HepG2 (cell line): ENCODE measurements around the gene HYAL2. TPM values are rescaled to one million over a fixed set of nuclear protein-coding genes. Genes with fewer than 3 reads are reported as not detected.

Experiments used
- BRD4 ChIP-seq: sonication (generic); formaldehyde crosslinking; IDR thresholded peaks from 2 replicates; pipeline ENCODE4 v1.4.0; 2020; ENCODE audit warnings: missing genetic modification reagents
- CREM ChIP-seq, 2 experiments: sonication (generic) in 1 of 2; formaldehyde crosslinking in 1 of 2; IDR thresholded peaks; 2 replicates each; pipeline versions ENCODE4 v1.4.0 to v1.6.1; 2016 to 2020; ENCODE audit warnings: antibody characterized with exemption in 1 of 2, mild to moderate bottlenecking in 1 of 2, missing genetic modification reagents in 1 of 2
- GATA4 ChIP-seq: sonication (generic); IDR thresholded peaks from 2 replicates; pipeline ENCODE4 v1.6.1; 2016; ENCODE audit warnings: antibody characterized with exemption, low read depth, borderline replicate concordance
- GATAD1 ChIP-seq: IDR thresholded peaks from 2 replicates; pipeline ENCODE4 v1.6.1; 2016; ENCODE audit warnings: missing genetic modification reagents, missing compliant biosample characterization
- HOXA3 ChIP-seq: sonication (generic); formaldehyde crosslinking; IDR thresholded peaks from 2 replicates; pipeline ENCODE4 v1.5.0; 2020; ENCODE audit warnings: missing genetic modification reagents
- PRPF4 ChIP-seq: fragments of 200-400 bp; formaldehyde crosslinking; IDR thresholded peaks from 2 replicates; pipeline ENCODE4 v1.6.1; 2016; ENCODE audit warnings: low read length, low read depth; ENCODE audit not compliant: poor library complexity, severe bottlenecking
- SMAD3 ChIP-seq: sonication (generic); formaldehyde crosslinking; IDR thresholded peaks from 2 replicates; pipeline ENCODE4 v1.4.0; 2020; ENCODE audit warnings: missing genetic modification reagents
- THAP8 ChIP-seq: sonication (generic); formaldehyde crosslinking; IDR thresholded peaks from 2 replicates; pipeline ENCODE4 v1.5.1; 2020; ENCODE audit warnings: missing genetic modification reagents, mild to moderate bottlenecking, borderline replicate concordance
- XRCC5 ChIP-seq: fragments of 200-400 bp; formaldehyde crosslinking; optimal IDR thresholded peaks from 2 replicates; pipeline ENCODE3; 2017; ENCODE audit warnings: mild to moderate bottlenecking, low read length
- ZBTB21 ChIP-seq: sonication (generic); formaldehyde crosslinking; IDR thresholded peaks from 2 replicates; pipeline ENCODE4 v1.4.0; 2020; ENCODE audit warnings: missing genetic modification reagents
- ZBTB7A ChIP-seq: sonication (generic); formaldehyde crosslinking; IDR thresholded peaks from 2 replicates; pipeline ENCODE4 v1.8.0; 2022; ENCODE audit warnings: mild to moderate bottlenecking, missing genetic modification reagents
- ZFP90 ChIP-seq: sonication (generic); formaldehyde crosslinking; IDR thresholded peaks from 2 replicates; pipeline ENCODE4 v1.8.0; 2022; ENCODE audit warnings: missing genetic modification reagents, mild to moderate bottlenecking, inconsistent platforms, borderline replicate concordance
- ZNF280B ChIP-seq: sonication (generic); formaldehyde crosslinking; IDR thresholded peaks from 2 replicates; pipeline ENCODE4 v1.5.0; 2020; ENCODE audit warnings: missing genetic modification reagents, mild to moderate bottlenecking, borderline replicate concordance
- ZNF343 ChIP-seq: sonication (generic); formaldehyde crosslinking; IDR thresholded peaks from 2 replicates; pipeline ENCODE4 v1.4.0; 2020; ENCODE audit warnings: mild to moderate bottlenecking, missing genetic modification reagents
- ZNF44 ChIP-seq: sonication (generic); formaldehyde crosslinking; IDR thresholded peaks from 2 replicates; pipeline ENCODE4 v1.5.1; 2020; ENCODE audit warnings: mild to moderate bottlenecking, missing genetic modification reagents
- ZNF691 ChIP-seq: sonication (generic); formaldehyde crosslinking; IDR thresholded peaks from 2 replicates; pipeline ENCODE4 v1.4.0; 2020; ENCODE audit warnings: missing genetic modification reagents, low read depth, mild to moderate bottlenecking, borderline replicate concordance
- polyA plus RNA-seq, 8 experiments: library from polyadenylated mRNA; depleted of rRNA in 3 of 8; stranded (reverse) in 7 of 8; unstranded in 1 of 8; fragments of >200 nt; fragmentation: Illumina TruSeq in 4 of 8; extraction: Trizol in 4 of 8; gene quantifications; 2 replicates each; pipeline versions ENCODE4 v1.2.1 to v1.2.3, GENCODE V29; 2011 to 2016; ENCODE audit warnings: low read depth in 4 of 8, missing spikeins in 1 of 8, mixed read lengths in 1 of 8; ENCODE audit not compliant: insufficient read depth in 1 of 8
- total RNA-seq, 5 experiments: library from RNA; depleted of rRNA; stranded (reverse); fragments of >200 nt; fragmentation: Illumina TruSeq; extraction: Trizol; gene quantifications; 2 replicates each; pipeline ENCODE4 v1.2.3, GENCODE V29; 2016; ENCODE audit warnings: low read depth in 1 of 5
- TF ChIP-seq, protein P1 (sequence below): sonication (generic); formaldehyde crosslinking; IDR thresholded peaks from 2 replicates; pipeline ENCODE4 v1.4.0; 2020; ENCODE audit warnings: missing genetic modification reagents, borderline replicate concordance
- TF ChIP-seq, protein P2 (sequence below): sonication (generic); formaldehyde crosslinking; IDR thresholded peaks from 2 replicates; pipeline ENCODE4 v1.4.0; 2020; ENCODE audit warnings: missing genetic modification reagents
- TF ChIP-seq, protein P3 (sequence below): sonication (generic); formaldehyde crosslinking; IDR thresholded peaks from 2 replicates; pipeline ENCODE4 v1.4.0; 2020; ENCODE audit warnings: missing genetic modification reagents

The HYAL2 gene
- total and polyA plus RNA-seq, 2 of the 13 experiments (the other 11 are each of a cell fraction or from before 2014, with no cell fraction given) = 76.2 to 102 TPM

- TF ChIP-seq THAP8 (CRISPR knock-in tag) = no peak
- TF ChIP-seq, protein P1, sequence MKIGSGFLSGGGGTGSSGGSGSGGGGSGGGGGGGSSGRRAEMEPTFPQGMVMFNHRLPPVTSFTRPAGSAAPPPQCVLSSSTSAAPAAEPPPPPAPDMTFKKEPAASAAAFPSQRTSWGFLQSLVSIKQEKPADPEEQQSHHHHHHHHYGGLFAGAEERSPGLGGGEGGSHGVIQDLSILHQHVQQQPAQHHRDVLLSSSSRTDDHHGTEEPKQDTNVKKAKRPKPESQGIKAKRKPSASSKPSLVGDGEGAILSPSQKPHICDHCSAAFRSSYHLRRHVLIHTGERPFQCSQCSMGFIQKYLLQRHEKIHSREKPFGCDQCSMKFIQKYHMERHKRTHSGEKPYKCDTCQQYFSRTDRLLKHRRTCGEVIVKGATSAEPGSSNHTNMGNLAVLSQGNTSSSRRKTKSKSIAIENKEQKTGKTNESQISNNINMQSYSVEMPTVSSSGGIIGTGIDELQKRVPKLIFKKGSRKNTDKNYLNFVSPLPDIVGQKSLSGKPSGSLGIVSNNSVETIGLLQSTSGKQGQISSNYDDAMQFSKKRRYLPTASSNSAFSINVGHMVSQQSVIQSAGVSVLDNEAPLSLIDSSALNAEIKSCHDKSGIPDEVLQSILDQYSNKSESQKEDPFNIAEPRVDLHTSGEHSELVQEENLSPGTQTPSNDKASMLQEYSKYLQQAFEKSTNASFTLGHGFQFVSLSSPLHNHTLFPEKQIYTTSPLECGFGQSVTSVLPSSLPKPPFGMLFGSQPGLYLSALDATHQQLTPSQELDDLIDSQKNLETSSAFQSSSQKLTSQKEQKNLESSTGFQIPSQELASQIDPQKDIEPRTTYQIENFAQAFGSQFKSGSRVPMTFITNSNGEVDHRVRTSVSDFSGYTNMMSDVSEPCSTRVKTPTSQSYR (CRISPR knock-in tag) = no peak
- no peak for TF ChIP-seq ZNF691 (CRISPR knock-in tag)
- no peak for TF ChIP-seq ZNF44 (CRISPR knock-in tag)
- TF ChIP-seq ZBTB21 = no peak
- peak; percentile 64; the same call in 1 of the 2 replicates for TF ChIP-seq GATAD1 (CRISPR knock-in tag)
- TF ChIP-seq ZFP90 = no peak
- TF ChIP-seq PRPF4 = no peak
- TF ChIP-seq BRD4 (CRISPR knock-in tag) = no peak
- TF ChIP-seq GATA4 = no peak
- TF ChIP-seq ZNF280B (CRISPR knock-in tag) = no peak
- no peak for TF ChIP-seq CREM (IDR thresholded peaks at IDR 0.05)
- no peak for TF ChIP-seq CREM (CRISPR knock-in tag; IDR thresholded peaks at IDR 0.05)
- TF ChIP-seq ZBTB7A = peak; percentile 88
- TF ChIP-seq HOXA3 (CRISPR knock-in tag) = peak; percentile 67
- TF ChIP-seq ZNF343 (CRISPR knock-in tag) = peak; percentile 51; the same call in 1 of the 2 replicates
- TF ChIP-seq, protein P2, sequence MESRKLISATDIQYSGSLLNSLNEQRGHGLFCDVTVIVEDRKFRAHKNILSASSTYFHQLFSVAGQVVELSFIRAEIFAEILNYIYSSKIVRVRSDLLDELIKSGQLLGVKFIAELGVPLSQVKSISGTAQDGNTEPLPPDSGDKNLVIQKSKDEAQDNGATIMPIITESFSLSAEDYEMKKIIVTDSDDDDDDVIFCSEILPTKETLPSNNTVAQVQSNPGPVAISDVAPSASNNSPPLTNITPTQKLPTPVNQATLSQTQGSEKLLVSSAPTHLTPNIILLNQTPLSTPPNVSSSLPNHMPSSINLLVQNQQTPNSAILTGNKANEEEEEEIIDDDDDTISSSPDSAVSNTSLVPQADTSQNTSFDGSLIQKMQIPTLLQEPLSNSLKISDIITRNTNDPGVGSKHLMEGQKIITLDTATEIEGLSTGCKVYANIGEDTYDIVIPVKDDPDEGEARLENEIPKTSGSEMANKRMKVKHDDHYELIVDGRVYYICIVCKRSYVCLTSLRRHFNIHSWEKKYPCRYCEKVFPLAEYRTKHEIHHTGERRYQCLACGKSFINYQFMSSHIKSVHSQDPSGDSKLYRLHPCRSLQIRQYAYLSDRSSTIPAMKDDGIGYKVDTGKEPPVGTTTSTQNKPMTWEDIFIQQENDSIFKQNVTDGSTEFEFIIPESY = peak; percentile 68
- TF ChIP-seq XRCC5 = peak; percentile 88
- TF ChIP-seq, protein P3, sequence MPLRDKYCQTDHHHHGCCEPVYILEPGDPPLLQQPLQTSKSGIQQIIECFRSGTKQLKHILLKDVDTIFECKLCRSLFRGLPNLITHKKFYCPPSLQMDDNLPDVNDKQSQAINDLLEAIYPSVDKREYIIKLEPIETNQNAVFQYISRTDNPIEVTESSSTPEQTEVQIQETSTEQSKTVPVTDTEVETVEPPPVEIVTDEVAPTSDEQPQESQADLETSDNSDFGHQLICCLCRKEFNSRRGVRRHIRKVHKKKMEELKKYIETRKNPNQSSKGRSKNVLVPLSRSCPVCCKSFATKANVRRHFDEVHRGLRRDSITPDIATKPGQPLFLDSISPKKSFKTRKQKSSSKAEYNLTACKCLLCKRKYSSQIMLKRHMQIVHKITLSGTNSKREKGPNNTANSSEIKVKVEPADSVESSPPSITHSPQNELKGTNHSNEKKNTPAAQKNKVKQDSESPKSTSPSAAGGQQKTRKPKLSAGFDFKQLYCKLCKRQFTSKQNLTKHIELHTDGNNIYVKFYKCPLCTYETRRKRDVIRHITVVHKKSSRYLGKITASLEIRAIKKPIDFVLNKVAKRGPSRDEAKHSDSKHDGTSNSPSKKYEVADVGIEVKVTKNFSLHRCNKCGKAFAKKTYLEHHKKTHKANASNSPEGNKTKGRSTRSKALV (CRISPR knock-in tag) = no peak
- peak; percentile 76 for TF ChIP-seq SMAD3
These were observed 2.0 kb upstream of the HYAL2 start (continued) for GRCh38 chr3:50324351-50325112.
